Panc1 (cell line): ENCODE measurements around the gene MMP11.

ENCODE experiments used
- TF ChIP-seq, protein P1 (sequence below): fragments of 450-650 bp; IDR thresholded peaks from 2 replicates; pipeline ENCODE4 v1.5.1; 2017; ENCODE audit warnings: mild to moderate bottlenecking
- TF ChIP-seq, protein P2 (sequence below), 2 experiments: IDR thresholded peaks; 2 replicates each; pipeline ENCODE4 v1.6.1; 2011 to 2012; ENCODE audit warnings: low read depth in 2 of 2, control low read depth in 1 of 2, low read length in 1 of 2, mild to moderate bottlenecking in 1 of 2, moderate library complexity in 1 of 2; ENCODE audit not compliant: insufficient read depth in 1 of 2

DNA sequence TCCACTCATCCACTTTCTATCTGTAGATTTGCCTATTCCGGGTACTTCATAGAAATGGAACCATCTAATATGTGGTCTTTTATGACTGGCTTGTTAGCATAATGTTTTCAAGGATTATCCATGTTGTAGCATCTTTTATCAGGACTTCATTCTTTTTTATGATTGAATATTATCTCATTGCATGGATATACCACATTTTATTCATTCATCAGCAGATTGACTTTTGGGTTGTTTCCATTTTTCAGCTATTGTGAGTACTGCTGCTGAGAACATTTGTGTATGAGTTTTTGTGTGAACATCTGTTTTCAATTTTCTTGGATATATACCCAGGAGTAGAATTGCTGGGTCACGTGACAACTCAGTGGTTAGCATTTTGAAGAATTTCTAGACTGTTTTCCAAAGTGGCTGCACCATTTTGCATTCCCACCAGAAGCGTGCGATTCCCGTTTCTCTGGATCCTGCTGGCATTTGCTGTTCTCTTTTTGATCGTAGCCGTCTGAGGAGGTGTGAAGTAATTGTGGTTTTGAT lies 57.3 kb downstream of the MMP11 start:
- TF ChIP-seq, protein P1, sequence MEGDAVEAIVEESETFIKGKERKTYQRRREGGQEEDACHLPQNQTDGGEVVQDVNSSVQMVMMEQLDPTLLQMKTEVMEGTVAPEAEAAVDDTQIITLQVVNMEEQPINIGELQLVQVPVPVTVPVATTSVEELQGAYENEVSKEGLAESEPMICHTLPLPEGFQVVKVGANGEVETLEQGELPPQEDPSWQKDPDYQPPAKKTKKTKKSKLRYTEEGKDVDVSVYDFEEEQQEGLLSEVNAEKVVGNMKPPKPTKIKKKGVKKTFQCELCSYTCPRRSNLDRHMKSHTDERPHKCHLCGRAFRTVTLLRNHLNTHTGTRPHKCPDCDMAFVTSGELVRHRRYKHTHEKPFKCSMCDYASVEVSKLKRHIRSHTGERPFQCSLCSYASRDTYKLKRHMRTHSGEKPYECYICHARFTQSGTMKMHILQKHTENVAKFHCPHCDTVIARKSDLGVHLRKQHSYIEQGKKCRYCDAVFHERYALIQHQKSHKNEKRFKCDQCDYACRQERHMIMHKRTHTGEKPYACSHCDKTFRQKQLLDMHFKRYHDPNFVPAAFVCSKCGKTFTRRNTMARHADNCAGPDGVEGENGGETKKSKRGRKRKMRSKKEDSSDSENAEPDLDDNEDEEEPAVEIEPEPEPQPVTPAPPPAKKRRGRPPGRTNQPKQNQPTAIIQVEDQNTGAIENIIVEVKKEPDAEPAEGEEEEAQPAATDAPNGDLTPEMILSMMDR = no peak
- TF ChIP-seq, protein P2, sequence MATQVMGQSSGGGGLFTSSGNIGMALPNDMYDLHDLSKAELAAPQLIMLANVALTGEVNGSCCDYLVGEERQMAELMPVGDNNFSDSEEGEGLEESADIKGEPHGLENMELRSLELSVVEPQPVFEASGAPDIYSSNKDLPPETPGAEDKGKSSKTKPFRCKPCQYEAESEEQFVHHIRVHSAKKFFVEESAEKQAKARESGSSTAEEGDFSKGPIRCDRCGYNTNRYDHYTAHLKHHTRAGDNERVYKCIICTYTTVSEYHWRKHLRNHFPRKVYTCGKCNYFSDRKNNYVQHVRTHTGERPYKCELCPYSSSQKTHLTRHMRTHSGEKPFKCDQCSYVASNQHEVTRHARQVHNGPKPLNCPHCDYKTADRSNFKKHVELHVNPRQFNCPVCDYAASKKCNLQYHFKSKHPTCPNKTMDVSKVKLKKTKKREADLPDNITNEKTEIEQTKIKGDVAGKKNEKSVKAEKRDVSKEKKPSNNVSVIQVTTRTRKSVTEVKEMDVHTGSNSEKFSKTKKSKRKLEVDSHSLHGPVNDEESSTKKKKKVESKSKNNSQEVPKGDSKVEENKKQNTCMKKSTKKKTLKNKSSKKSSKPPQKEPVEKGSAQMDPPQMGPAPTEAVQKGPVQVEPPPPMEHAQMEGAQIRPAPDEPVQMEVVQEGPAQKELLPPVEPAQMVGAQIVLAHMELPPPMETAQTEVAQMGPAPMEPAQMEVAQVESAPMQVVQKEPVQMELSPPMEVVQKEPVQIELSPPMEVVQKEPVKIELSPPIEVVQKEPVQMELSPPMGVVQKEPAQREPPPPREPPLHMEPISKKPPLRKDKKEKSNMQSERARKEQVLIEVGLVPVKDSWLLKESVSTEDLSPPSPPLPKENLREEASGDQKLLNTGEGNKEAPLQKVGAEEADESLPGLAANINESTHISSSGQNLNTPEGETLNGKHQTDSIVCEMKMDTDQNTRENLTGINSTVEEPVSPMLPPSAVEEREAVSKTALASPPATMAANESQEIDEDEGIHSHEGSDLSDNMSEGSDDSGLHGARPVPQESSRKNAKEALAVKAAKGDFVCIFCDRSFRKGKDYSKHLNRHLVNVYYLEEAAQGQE (IDR thresholded peaks at IDR 0.05; ENCODE audit: insufficient read depth in 1 of 2, low read depth in 2 of 2, low read length in 1 of 2) = no peak
